Peyer's patch (tissue), 4 donors: ENCODE data around the gene PPP2R2D.

Source experiments
- POLR2A ChIP-seq, 2 donors: fragments of 450-650 bp; IDR thresholded peaks; one replicate each; pipeline ENCODE4 v1.5.1; 2017; ENCODE audit warnings: antibody characterized with exemption in 2 of 2, mild to moderate bottlenecking in 2 of 2, moderate library complexity in 2 of 2
- TF ChIP-seq, protein P1 (sequence below), 6 experiments: fragments of 450-650 bp in 4 of 6; fragments of 200-600 bp in 2 of 6; sonication (generic) in 1 of 6; IDR thresholded peaks; one replicate each; pipeline ENCODE4 v1.5.1; 2017 to 2019; ENCODE audit warnings: antibody characterized with exemption in 6 of 6, mild to moderate bottlenecking in 3 of 6, moderate library complexity in 1 of 6

DNA sequence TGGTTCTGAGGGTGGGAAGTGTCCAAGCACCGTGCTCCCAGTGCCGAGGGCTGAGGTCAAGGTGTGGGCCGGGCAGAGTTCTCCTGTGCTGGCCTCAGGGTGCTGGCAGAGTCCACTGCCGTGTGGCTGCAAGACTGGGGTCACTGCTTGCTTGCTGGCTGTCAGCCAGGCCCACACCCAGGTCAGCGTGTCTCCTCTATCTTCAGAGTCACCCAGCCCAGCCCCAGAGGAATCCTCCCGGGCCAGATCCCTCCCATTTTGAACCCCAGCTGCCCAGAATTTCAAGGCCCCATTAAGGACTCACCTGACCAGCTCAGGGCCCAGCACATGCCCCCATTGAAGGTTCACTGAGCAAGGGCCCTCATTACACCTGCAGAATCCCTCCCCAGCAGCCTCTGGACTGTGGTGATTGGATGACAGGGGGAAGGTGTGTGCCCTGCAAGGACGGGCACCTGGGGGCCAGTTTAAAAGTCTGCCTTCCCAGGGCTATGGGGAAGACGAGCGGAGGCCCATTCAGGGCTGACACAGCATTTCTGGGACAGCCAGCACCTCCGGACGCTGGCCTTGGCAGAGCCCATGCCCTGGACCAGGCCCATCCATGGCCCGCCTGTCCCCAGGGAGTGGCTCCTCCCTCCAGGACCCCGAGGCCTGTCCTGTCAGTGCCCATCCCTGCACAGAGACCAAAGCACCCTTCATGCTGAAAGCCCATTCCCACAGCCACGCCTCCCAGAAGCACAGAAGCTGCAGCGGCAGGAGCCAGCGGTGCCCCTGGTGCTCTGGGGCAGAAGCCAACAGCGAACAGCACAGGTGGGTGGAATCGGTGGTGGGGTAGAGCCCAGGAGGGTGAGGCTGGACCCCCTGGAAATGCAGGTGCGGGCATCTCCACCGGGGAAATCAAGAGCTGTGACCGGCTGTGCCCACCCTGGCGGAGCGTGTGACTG, 45.1 kb upstream of the PPP2R2D start:
- TF ChIP-seq, protein P1, sequence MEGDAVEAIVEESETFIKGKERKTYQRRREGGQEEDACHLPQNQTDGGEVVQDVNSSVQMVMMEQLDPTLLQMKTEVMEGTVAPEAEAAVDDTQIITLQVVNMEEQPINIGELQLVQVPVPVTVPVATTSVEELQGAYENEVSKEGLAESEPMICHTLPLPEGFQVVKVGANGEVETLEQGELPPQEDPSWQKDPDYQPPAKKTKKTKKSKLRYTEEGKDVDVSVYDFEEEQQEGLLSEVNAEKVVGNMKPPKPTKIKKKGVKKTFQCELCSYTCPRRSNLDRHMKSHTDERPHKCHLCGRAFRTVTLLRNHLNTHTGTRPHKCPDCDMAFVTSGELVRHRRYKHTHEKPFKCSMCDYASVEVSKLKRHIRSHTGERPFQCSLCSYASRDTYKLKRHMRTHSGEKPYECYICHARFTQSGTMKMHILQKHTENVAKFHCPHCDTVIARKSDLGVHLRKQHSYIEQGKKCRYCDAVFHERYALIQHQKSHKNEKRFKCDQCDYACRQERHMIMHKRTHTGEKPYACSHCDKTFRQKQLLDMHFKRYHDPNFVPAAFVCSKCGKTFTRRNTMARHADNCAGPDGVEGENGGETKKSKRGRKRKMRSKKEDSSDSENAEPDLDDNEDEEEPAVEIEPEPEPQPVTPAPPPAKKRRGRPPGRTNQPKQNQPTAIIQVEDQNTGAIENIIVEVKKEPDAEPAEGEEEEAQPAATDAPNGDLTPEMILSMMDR (IDR thresholded peaks at IDR 0.05) = no peak
- TF ChIP-seq POLR2A (IDR thresholded peaks at IDR 0.05) = no peak
